Karpas-422 (cell line): ENCODE results near the gene FMO4. TPM values are rescaled to one million over a fixed set of nuclear protein-coding genes. Genes with fewer than 3 reads are reported as not detected.
"Not testable (repeated sequence)": the region's sequence is repeated elsewhere in the genome, so short reads cannot be mapped to it uniquely, and the experiment has no call there.

ENCODE experiments used
- DNase-seq: peaks from one replicate; pipeline ENCODE4 v3.0.0-alpha.2; 2015
- H2AFZ ChIP-seq: fragments of 200-600 bp; sonication (generic); 2 replicates; pipeline ENCODE4 v1.6.1; 2014; ENCODE audit warnings: antibody characterized with exemption, low read length, mixed read lengths
- H3K27ac ChIP-seq: fragments of 200-600 bp; sonication (generic); 2 replicates; pipeline ENCODE4 v1.5.1; 2014; ENCODE audit warnings: mild to moderate bottlenecking, low read length, moderate library complexity
- H3K27me3 ChIP-seq: fragments of 200-600 bp; sonication (generic); 2 replicates; pipeline ENCODE4 v1.6.1; 2014; ENCODE audit warnings: low read length, mixed read lengths
- H3K36me3 ChIP-seq: fragments of 200-600 bp; sonication (generic); 2 replicates; pipeline ENCODE4 v1.6.1; 2014; ENCODE audit warnings: low read length, mixed read lengths; ENCODE audit not compliant: insufficient read depth
- H3K4me1 ChIP-seq: fragments of 200-600 bp; sonication (generic); 2 replicates; pipeline ENCODE4 v1.6.1; 2014; ENCODE audit warnings: mild to moderate bottlenecking, low read length, mixed read lengths
- H3K4me2 ChIP-seq: fragments of 200-600 bp; sonication (generic); 2 replicates; pipeline ENCODE4 v1.6.1; 2014; ENCODE audit warnings: low read length, low read depth, mild to moderate bottlenecking; ENCODE audit not compliant: poor library complexity, severe bottlenecking
- H3K4me3 ChIP-seq: fragments of 200-600 bp; sonication (generic); 2 replicates; pipeline ENCODE4 v1.5.1; 2014; ENCODE audit warnings: mild to moderate bottlenecking, antibody characterized with exemption, low read length, mixed read lengths
- H3K79me2 ChIP-seq: fragments of 200-600 bp; sonication (generic); 2 replicates; pipeline ENCODE4 v1.6.1; 2014; ENCODE audit warnings: mild to moderate bottlenecking, low read length, mixed read lengths
- H3K9ac ChIP-seq: fragments of 200-600 bp; sonication (generic); 2 replicates; pipeline ENCODE4 v1.6.0; 2014; ENCODE audit warnings: low read length
- H3K9me2 ChIP-seq: fragments of 200-600 bp; sonication (generic), shearing (Covaris generic); replicated peaks from 2 replicates; pipeline ENCODE4 v1.6.0; 2014; ENCODE audit warnings: mild to moderate bottlenecking, low read length, moderate library complexity; ENCODE audit not compliant: insufficient read depth
- H3K9me3 ChIP-seq: fragments of 300-700, 200-600 bp; sonication (generic); 2 replicates; pipeline ENCODE4 v1.6.1; 2014; ENCODE audit warnings: low read length, mixed read lengths
- H4K20me1 ChIP-seq: fragments of 200-600 bp; sonication (generic); 2 replicates; pipeline ENCODE4 v1.6.1; 2014; ENCODE audit warnings: mild to moderate bottlenecking, antibody characterized with exemption, low read length, low read depth; ENCODE audit not compliant: insufficient read depth
- small RNA-seq: library from RNA; depleted of rRNA; stranded (forward); fragments of <200 nt; gene quantifications from one replicate; pipeline ENCODE3, GENCODE V24; 2014
- total RNA-seq: library from RNA; depleted of rRNA; stranded (reverse); fragments of >200 nt; shearing (Covaris generic); gene quantifications from 2 replicates; pipeline ENCODE4 v1.2.3, GENCODE V29; 2014; ENCODE audit warnings: low replicate concordance; rRNA removed

The FMO4 gene
- total RNA-seq, 1 experiment from 2014 or later, result 4.6 TPM

DNA sequence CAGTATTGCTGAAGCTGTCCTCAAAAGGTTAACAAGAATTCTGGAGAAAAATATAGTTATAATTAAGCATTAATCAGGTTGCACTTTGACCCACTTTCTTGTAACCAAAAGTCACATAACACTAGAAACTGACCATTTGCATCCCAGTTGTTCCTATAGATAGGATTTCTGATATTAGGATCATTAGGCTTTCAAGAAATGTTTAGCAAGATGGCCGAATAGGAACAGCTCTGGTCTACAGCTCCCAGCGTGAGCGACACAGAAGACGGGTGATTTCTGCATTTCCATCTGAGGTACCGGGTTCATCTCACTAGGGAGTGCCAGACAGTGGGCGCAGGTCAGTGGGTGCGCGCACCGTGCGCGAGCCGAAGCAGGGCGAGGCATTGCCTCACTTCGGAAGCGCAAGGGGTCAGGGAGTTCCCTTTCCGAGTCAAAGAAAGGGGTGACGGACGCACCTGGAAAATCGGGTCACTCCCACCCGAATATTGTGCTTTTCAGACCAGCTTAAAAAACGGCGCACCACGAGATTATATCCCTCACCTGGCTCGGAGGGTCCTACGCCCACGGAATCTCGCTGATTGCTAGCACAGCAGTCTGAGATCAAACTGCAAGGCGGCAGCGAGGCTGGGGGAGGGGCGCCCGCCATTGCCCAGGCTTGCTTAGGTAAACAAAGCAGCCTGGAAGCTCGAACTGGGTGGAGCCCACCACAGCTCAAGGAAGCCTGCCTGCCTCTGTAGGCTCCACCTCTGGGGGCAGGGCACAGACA is 59.6 kb downstream of the FMO4 start:
- not testable (repeated sequence) for H3K27me3 ChIP-seq, H3K4me2 ChIP-seq, H3K27ac ChIP-seq, H3K79me2 ChIP-seq, H3K4me1 ChIP-seq, H4K20me1 ChIP-seq, H3K36me3 ChIP-seq, H3K4me3 ChIP-seq, H2AFZ ChIP-seq, H3K9ac ChIP-seq, H3K9me3 ChIP-seq, H3K9me2 ChIP-seq, DNase-seq

DNA sequence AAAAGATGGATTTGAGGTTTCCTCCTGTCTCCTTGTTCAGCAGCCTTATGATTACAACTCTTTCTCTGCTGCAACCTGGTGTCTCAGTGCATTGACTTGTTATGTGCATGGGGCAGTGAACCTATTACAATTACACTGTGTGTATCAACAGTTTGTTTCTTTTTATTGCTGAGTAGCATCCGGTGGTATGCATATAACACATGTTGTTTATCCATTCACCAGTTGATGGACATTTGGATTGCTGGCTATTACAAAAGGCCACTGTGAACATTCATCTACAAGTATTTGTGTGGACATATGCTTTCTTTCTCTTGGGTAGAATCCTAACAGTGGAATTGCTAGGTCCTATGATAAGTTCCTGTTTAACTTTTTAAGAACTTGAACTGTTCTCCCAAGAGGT is 65.9 kb downstream of the FMO4 start:
- no peak for DNase-seq
- H3K9me3 ChIP-seq, result no peaks in the 10 kb centered on the region; the same call in 1 of the 2 replicates
- H4K20me1 ChIP-seq, result no peaks in the 10 kb centered on the region
- no peak overlapping the region for H3K27ac ChIP-seq
- no peaks in the 10 kb centered on the region for H3K4me1 ChIP-seq
- H3K79me2 ChIP-seq, result no peaks in the 10 kb centered on the region
- no peak overlapping the region for H2AFZ ChIP-seq
- H3K4me2 ChIP-seq, result no peak overlapping the region
- H3K27me3 ChIP-seq, result no peaks in the 10 kb centered on the region
- no peak overlapping the region for H3K4me3 ChIP-seq
- no peak overlapping the region for H3K9ac ChIP-seq
- no peaks in the 10 kb centered on the region for H3K36me3 ChIP-seq
- no peaks in the 10 kb centered on the region for H3K9me2 ChIP-seq

DNA sequence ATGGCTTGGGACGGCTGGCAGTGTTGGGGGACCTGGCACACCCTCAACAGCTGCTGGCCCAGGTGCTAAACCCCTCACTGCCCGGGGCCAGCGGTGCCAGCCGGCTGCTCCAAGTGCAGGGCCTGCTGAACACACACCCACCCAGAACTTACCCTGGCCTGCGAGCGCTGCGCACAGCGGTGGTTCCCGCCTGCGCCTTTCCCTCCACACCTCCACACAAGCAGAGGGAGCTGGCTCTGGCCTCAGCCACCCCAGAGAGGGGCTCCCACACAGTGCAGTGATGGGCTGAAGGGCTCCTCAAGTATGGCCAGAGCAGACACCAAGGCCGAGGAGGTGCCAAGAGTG is 67.9 kb downstream of the FMO4 start:
- H3K27ac ChIP-seq, result no peak overlapping the region
- H3K4me3 ChIP-seq, result no peak overlapping the region
- no peaks in the 10 kb centered on the region for H3K36me3 ChIP-seq
- no peaks in the 10 kb centered on the region for H3K27me3 ChIP-seq
- no peak overlapping the region for H3K9ac ChIP-seq
- H4K20me1 ChIP-seq, result no peaks in the 10 kb centered on the region
- DNase-seq, result no peak
- H3K4me1 ChIP-seq, result no peaks in the 10 kb centered on the region
- no peaks in the 10 kb centered on the region for H3K79me2 ChIP-seq
- H3K9me3 ChIP-seq, result no peaks in the 10 kb centered on the region; the same call in 1 of the 2 replicates
- H3K4me2 ChIP-seq, result no peak overlapping the region
- H3K9me2 ChIP-seq, result no peaks in the 10 kb centered on the region
- H2AFZ ChIP-seq, result no peak overlapping the region

DNA sequence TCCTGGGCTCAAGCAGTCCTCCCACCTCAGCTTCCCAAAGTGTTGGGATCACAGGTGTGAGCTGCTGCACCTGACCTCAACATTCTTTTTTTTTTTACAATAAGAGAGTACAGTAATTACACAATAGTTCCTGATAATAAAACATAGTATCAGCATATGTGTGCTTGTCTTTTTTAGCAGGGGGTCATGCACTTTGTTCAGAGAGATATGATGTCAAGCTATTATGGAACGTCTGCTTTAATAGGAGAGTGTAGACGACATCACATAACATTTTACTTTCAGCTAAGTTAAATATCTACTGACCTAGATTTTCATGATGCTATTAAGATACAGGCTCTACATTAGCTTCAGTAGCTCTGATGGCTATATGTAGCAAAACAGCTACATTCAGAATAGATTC is 70.5 kb downstream of the FMO4 start:
- Histone ChIP-seq H4K20me1 (no peaks in the 10 kb centered on the region), H3K27ac (no peak overlapping the region), H3K9me3 (no peaks in the 10 kb centered on the region; the same call in 1 of the 2 replicates), H3K4me1 (no peaks in the 10 kb centered on the region), H3K4me3 (no peak overlapping the region), H3K36me3 (no peaks in the 10 kb centered on the region), H3K4me2 (no peak overlapping the region), H3K9ac (no peak overlapping the region), H3K27me3 (no peaks in the 10 kb centered on the region), H3K9me2 (no peaks in the 10 kb centered on the region), H3K79me2 (no peaks in the 10 kb centered on the region), H2AFZ (no peak overlapping the region)
- no peak for DNase-seq

DNA sequence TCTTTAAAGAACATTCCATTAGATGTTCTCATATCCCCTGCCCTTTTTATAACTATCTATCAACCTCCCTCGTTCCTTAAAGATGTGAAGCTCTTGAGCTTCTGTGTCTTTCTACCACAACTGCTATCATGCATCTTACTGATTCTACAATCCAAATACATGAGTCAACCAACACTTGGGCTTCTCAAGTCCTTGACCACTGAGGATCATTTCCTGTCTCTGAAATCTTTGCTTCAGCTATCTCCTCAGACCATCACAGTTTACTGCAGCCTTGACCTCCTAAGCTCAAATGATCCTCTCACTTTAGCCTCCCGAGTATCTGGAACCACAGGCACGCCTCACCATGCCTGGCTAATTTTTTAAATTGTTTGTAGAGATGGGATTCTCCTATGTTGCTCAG is 75.2 kb downstream of the FMO4 start:
- no peaks in the 10 kb centered on the region for H3K4me1 ChIP-seq
- H3K4me2 ChIP-seq, result no peak overlapping the region
- H3K9ac ChIP-seq, result no peak overlapping the region
- no peaks in the 10 kb centered on the region for H3K79me2 ChIP-seq
- H2AFZ ChIP-seq, result no peak overlapping the region
- no peak overlapping the region for H3K4me3 ChIP-seq
- H3K9me2 ChIP-seq, result no peaks in the 10 kb centered on the region
- no peaks in the 10 kb centered on the region for H3K9me3 ChIP-seq
- no peaks in the 10 kb centered on the region for H3K36me3 ChIP-seq
- H3K27ac ChIP-seq, result no peak overlapping the region
- no peaks in the 10 kb centered on the region for H3K27me3 ChIP-seq
- H4K20me1 ChIP-seq, result no peaks in the 10 kb centered on the region
- DNase-seq, result no peak

DNA sequence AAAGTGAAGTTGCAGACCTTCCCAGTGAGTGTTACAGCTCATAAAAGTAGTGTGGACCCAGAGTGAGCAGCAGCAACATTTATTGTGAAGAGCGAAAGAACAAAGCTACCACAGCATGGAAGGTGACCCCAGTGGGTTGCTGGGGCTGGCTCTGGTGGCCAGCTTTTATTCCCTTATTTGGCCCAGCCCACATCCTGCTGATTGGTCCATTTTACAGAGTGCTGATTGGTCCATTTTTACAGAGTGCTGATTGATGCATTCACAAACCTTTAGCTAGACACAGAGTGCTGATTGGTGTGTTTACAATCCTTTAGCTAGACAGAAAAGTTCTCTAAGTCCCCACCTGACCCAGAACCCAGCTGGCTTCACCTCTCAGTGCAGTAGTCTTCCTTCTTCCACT is 76.8 kb downstream of the FMO4 start:
- H3K4me1 ChIP-seq, H3K9me3 ChIP-seq, H3K27ac ChIP-seq, H4K20me1 ChIP-seq, H2AFZ ChIP-seq, H3K79me2 ChIP-seq, H3K9me2 ChIP-seq, H3K4me2 ChIP-seq, H3K9ac ChIP-seq, H3K4me3 ChIP-seq, H3K36me3 ChIP-seq, DNase-seq, H3K27me3 ChIP-seq: not testable (repeated sequence)

Small RNA genes lying within 50 kb of the gene (small RNA-seq; reads per million reads assigned to genes)
- not detected for gene SRP14P4

Other genes starting within 250 kb of the FMO4 start
- gene FMO3, start 223.3 kb upstream of the FMO4 start, total RNA-seq, result not detected in 2 replicates
- not detected in 2 replicates for gene FMO2, start 128.9 kb upstream of the FMO4 start, total RNA-seq
- gene FMO1, start 65.7 kb upstream of the FMO4 start, total RNA-seq, result not detected in 2 replicates
- gene PRRC2C, start 171.3 kb downstream of the FMO4 start, total RNA-seq, result 69.0 and 111 TPM in 2 replicates